HG03045 (cell line): Measurements from ENCODE around the gene RHOXF2.
"Not testable (repeated sequence)": the region's sequence is repeated elsewhere in the genome, so short reads cannot be mapped to it uniquely, and the experiment has no call there.

ENCODE experiments used
- ATAC-seq: cut with Tn5 transposase; IDR thresholded peaks from one replicate; pipeline ENCODE4 v1.9.1; 2021; ENCODE audit warnings: mild to moderate bottlenecking, moderate library complexity; ENCODE audit not compliant: unreplicated experiment

The RHOXF2 gene

DNA sequence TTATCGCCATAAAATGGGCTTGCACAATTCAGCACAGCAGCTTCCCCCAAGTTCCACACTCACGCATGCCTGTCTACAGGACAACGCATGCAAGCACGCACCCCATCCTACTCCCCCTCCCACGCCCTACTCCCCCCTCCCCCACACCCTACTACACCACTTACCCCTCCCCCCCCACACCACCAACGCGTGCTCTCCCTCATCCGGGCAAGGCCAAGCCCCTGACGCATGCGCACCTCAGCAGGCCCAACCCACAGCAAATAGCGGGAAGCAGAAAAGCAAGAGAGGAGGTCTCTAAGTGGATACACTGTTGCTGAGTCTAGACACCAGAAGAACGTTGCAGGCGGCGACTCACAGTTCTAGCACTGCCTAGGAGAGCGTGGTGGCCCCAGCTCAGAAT is at the start of gene RHOXF2:
Gene RHOXF2 (plus strand): TSS at position 301 of the 400 bp plus-strand sequence. CDS start 138 bp downstream, outside the sequence.
- not testable (repeated sequence) for ATAC-seq

DNA sequence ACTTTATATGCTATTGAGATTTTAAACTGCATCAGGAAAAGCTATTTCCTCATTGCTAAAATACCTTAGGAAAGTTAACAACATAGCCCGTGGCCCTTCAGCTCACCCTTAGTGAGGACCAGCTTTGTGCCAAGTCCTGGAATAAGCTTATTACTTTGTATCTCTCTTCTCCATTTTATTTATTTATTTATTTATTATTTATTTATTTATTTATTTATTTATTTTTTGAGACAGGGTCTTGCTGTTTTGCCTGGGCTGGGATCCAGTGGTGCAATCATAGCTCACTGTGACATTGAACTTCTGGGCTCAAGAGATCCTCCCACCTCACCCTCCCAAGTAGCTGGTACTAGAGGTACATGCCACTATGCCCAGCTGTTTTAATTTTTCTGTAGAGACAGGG is 49.0 kb upstream of the RHOXF2 start:
- no peak for ATAC-seq

DNA sequence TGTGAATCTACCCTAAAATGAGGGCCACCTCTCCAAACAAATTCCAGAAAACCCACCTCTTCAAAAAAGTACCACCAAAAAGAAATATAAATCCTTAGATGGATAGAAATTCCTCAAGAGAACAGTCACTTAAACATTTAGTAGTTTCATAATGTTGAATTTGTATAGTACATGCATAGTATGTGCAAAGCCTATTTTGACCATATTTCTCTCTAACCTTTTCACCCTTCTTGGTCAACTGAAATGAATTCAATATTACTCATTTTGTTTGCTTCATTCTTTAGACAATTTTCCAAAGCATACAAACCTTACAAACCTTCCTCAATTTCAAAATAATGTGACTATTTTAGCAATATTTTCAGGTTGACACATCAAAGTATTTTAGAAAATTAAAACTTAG is 46.8 kb upstream of the RHOXF2 start:
- no peak for ATAC-seq

DNA sequence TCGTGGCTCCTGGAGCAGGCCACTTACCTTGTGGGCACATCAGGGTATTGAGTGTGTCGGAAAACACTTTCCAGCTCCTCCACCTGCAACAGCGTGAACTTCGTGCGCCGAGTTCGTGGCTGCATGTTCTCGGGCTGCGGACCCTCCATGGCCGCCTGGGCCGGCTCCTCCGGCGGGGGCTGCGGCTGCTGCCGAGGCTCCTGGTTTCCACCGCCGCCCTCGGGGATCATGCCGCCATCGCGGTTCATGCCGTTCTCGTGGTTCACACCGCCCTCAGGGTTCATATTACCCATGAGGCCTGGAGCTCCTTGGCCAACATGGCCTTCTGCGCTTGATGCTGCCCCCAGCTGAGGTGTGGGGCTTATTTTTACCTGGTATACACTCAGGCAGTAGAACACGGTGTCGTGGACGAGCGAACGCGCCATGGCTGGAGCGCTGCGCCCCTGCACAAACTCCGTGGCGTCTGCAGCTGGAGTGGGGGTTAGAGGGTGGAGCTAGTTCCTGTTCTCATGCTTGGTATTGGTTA is 42.9 kb upstream of the RHOXF2 start, which contains the start of gene RHOXF1:
Gene RHOXF1 (minus strand): TSS at position 476 of the 526 bp plus-strand sequence. CDS start 51 bp downstream, at position 425.
- ATAC-seq, result no peak

GRCh38 chrX:120120223-120120622 is 38.2 kb upstream of the RHOXF2 start:
- ATAC-seq, result no peak

DNA sequence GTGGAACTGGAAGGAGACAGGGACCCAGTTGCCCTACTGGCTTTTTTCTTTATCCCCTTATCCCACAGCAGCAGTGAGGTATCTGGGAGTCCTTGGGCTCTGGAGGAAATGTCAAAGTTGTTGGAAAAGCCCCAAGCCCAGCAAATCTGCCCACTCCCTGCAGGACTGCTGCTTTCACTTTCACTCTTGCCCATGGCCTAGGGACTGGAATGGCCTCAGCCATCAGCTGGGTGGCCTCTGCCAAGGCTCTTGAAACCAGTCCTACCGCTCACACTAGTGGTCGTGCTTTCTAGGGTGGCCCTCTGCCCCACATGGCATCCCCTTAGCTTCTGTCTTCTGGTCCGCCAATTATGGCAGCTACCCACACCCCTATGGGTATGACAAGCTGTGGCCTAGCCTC is 33.0 kb upstream of the RHOXF2 start:
- ATAC-seq, result no peak

DNA sequence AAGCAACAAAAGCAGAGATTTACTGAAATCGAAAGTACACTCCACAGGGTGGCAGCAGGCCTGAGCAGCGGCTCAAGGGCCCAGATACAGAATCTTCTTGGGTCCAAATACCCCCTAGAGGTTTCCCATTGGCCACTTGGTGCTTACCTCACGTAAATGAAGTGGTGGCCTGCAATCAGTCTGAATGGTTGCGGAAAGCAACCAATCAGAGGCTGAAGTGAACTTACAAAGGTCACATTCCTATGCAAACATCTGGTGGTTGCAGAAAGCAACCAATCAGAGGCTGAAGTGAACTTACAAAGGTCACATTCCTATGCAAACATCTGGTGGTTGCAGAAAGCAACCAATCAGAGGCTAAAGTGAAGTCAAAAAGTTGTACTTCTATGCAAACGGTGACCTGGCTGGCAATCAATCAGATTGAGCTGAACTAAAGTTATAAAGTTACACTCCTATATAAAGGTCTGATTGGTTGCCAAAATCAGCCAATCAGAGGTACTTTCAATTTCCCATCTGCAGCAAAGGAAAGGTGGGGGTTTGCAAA is 30.0 kb upstream of the RHOXF2 start:
- ATAC-seq, result not testable (repeated sequence)

GRCh38 chrX:120136128-120136527 is 22.3 kb upstream of the RHOXF2 start:
- ATAC-seq, result no peak

DNA sequence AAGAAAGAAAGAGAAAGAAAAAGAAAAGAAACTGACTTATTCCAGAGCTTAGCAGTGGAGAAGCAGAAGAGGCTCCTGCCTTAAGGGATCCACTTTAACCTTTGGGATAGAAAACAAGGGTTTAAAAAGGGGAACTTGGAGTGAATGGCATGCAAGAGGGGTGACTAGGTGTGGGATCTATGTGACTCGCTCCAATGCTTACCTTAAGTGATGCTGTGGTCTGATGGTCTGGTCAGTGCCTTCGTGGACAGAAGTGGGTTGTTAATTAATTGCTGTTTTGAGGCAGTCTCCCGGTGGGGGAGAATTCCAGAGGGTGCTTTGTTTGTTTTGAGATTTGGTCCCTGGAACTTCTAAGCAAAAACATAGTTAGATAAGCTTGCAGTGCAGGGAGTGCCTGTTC is 21.6 kb upstream of the RHOXF2 start:
- no peak for ATAC-seq

- ATAC-seq, result no peak
Measured at GRCh38 chrX:120137439-120137838, 21.0 kb upstream of the RHOXF2 start.

- ATAC-seq, result no peak
Measured at GRCh38 chrX:120140293-120140981, 18.0 kb upstream of the RHOXF2 start.

GRCh38 chrX:120144178-120144844 is 14.1 kb upstream of the RHOXF2 start:
- no peak for ATAC-seq

DNA sequence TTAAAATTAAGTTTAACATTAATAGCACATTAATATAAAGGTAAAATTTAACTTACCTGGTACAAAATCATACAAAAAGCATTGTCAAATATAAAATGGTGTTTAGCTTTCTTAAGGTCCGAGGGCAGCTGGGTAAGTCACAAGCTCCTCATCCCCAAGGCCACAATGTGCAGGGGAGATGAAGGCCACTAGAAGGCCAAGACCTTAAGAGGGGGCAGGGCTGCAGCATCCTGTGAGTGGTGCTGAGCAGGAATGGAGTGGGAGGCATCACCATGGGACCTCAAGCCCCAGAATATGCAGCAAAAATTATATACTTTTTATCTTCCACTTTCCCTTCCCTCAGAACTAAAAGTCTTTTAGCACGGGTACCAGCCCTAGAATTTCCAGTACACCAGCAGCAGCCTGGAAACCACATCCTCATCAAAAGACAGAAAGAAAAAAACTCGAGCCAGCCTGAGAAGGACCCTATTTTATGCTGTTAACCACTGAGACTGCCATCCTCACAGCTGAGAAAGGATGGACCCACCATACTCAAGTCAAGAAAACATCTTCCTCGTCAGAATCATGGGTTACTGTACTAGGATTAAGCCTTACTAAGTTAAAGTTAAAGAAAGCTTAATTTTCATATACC is 13.0 kb upstream of the RHOXF2 start:
- ATAC-seq, result no peak

DNA sequence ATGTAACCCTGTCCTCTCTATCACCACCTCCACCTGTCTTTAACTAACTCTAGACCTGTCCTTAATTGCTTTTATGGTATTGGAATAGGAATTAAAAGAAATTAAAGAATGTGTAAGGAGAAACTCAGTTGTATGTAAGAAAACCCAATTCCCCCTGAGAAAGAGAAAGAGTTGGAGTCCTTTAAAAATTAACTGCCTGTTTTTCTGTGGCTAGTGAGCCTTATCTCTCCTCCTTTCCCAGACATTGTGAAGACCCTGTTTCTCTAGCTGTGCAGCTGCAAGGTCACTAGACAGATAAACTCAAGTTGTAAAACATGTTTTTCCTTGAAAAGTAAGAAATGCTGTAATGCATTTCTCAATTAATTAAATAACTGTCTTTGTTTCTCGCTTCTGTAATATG is 12.1 kb upstream of the RHOXF2 start:
- ATAC-seq, result not testable (repeated sequence)

DNA sequence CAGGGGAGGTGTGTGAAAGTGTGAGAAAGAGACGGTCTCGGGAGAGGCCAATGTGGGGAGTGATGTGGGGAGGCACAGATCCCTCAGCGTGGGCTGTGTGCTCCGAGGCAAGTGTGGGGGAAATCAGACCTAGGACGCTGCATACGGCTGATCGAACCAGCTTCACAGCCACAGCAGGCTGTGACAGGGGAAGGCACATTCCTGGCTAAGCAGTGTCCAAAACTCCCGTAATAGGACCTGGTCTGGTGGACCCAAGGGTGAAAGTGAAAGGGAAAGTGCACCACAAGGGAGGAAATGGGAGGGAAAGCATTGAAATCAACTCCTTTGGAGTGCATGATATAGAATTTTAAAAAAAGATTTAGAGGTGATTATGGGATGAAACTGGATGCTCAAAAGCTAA is 10.9 kb upstream of the RHOXF2 start:
- ATAC-seq, result no peak

DNA sequence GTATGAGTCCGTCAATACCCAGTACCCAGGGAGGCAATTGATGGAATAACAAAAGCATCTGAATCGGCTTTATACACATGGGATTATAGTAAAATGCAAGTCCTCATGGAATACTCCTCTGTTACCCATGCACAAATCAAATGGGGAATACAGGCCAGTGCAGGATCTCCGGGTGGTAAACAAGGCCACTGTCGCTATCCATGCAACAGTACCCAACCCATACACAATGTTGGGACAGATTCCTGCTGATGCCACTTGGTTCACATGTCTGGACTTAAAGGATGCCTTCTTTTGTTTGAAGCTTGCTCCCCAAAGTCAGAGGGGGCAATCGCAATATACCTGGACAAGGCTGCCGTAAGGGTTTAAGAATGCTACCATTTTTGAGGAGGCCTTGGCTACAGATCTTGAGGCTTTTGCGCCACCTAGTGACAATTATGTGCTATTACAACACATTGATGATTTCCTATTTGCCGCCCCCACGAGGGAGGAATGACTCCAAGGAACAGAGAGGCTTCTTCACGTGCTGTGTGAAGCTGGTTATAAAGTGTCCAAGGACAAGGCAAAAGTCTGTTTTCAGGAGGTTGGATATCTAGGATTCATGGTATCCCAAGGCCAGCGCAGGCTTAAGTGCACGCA is 8.2 kb upstream of the RHOXF2 start:
- not testable (repeated sequence) for ATAC-seq

GRCh38 chrX:120159086-120159485 is 673 bp downstream of the RHOXF2 start:
- not testable (repeated sequence) for ATAC-seq

DNA sequence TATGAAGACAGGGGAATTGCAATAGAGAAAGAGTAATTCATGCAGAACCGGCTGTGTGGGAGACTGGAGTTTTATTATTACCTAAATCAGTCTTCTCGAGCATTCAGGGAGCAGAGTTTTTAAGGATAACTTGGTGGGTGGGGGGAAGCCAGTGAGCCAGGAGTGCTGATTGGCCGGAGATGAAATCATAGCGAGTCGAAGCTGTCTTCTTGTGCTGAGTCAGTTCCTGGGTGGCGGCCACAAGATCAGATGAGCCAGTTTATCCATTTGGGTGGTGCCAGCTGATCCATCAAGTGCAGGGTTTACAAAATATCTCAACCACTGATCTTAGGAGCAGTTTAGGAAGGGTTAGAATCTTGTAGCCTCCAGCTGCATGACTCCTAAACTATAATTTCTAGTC is 34.8 kb downstream of the RHOXF2 start:
- ATAC-seq, result not testable (repeated sequence)

DNA sequence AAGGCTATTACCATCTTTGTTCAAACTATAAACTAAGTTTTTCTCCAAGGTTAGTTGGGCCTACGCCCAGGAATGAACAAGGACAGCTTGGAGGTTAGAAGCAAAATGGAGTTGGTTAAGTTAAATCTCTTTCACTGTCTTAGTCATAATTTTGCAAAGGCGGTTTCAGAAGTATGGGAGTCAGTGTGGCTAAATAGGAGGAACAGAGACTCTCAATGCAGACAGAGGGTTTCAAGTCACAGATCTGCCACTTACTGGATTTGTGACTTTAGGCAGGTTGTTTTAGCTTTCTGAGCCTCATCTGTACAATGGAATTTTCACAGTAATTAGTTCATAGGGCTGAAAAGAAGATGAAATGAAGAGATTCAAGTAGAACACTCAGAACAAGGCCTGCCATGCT is 35.3 kb downstream of the RHOXF2 start:
- peak; percentile 57 for ATAC-seq

DNA sequence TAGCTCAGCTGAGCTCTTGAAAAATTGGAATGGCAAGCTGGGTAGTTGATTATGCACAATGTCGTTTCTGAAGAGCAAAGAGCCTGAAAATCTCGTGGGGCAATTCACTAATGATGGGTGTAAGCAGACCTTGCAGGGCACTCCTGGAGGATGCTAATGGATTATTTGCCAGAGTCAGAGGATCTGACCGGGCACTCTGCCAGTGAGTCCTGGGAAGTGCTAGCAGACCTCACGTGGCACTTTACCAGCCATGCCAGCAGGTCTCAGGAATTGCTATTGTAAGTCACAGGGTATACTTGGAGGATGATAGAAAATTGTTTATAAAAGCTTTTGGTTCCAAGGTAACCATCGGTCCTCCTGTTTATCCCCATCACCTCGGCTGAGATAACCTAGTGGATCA is 37.4 kb downstream of the RHOXF2 start:
- not testable (repeated sequence) for ATAC-seq
